H9 (cell line): Measurements from ENCODE around the gene NEDD9. TPM values are rescaled to one million over a fixed set of nuclear protein-coding genes. Genes with fewer than 3 reads are reported as not detected.

Experiments used
- DNase-seq: peaks from one replicate; pipeline ENCODE4 v3.0.0-alpha.2; 2017
- H2AFZ ChIP-seq: one replicate; pipeline ENCODE4 v1.6.1; 2013; ENCODE audit warnings: mild to moderate bottlenecking, low read length, control low read depth, moderate library complexity
- H2AK5ac ChIP-seq: 2 replicates; pipeline ENCODE4 v1.6.1; 2013; ENCODE audit warnings: low read length, control low read depth, mixed read lengths; ENCODE audit not compliant: insufficient read length
- H2BK120ac ChIP-seq: one replicate; pipeline ENCODE4 v1.6.1; 2013; ENCODE audit warnings: low read depth, mild to moderate bottlenecking, low read length, control low read depth, inconsistent platforms; ENCODE audit not compliant: poor library complexity, severe bottlenecking
- H2BK12ac ChIP-seq: 2 replicates; pipeline ENCODE4 v1.6.1; 2013; ENCODE audit warnings: low read length, control low read depth, mixed read lengths, low read depth; ENCODE audit not compliant: insufficient read length
- H2BK15ac ChIP-seq: 2 replicates; pipeline ENCODE4 v1.6.1; 2013; ENCODE audit warnings: low read depth, low read length, control low read depth
- H2BK20ac ChIP-seq: one replicate; pipeline ENCODE4 v1.6.1; 2013; ENCODE audit warnings: low read depth, mild to moderate bottlenecking, low read length, control low read depth, inconsistent platforms; ENCODE audit not compliant: poor library complexity, severe bottlenecking
- H2BK5ac ChIP-seq: 2 replicates; pipeline ENCODE4 v1.6.1; 2013; ENCODE audit warnings: low read length, control low read depth, mixed read lengths; ENCODE audit not compliant: insufficient read length
- H3K14ac ChIP-seq: 2 replicates; pipeline ENCODE4 v1.6.1; 2013; ENCODE audit warnings: low read length, control low read depth; ENCODE audit not compliant: insufficient read depth
- H3K18ac ChIP-seq: 2 replicates; pipeline ENCODE4 v1.6.1; 2013; ENCODE audit warnings: low read depth, mild to moderate bottlenecking, mixed read lengths, low read length, control low read depth; ENCODE audit not compliant: insufficient read length
- H3K23ac ChIP-seq: 2 replicates; pipeline ENCODE4 v1.6.1; 2013; ENCODE audit warnings: low read length, control low read depth, mixed read lengths, low read depth; ENCODE audit not compliant: insufficient read length
- H3K23me2 ChIP-seq: 2 replicates; pipeline ENCODE4 v1.6.1; 2013; ENCODE audit warnings: low read depth, mild to moderate bottlenecking, mixed read lengths, low read length, control low read depth; ENCODE audit not compliant: insufficient read length, poor library complexity, severe bottlenecking
- H3K27ac ChIP-seq: 2 replicates; pipeline ENCODE4 v1.5.1; 2013; ENCODE audit warnings: low read length, control low read depth, mixed read lengths, low read depth; ENCODE audit not compliant: insufficient read length
- H3K27me3 ChIP-seq: 2 replicates; pipeline ENCODE4 v1.6.1; 2013; ENCODE audit warnings: low read length, control low read depth, inconsistent platforms; ENCODE audit not compliant: insufficient read depth
- H3K4ac ChIP-seq: 2 replicates; pipeline ENCODE4 v1.6.1; 2013; ENCODE audit warnings: low read depth, mild to moderate bottlenecking, control low read depth, inconsistent platforms, low read length, moderate library complexity
- H3K4me1 ChIP-seq: 2 replicates; pipeline ENCODE4 v1.6.1; 2013; ENCODE audit warnings: low read length, control low read depth, inconsistent platforms; ENCODE audit not compliant: insufficient read depth
- H3K4me2 ChIP-seq: 2 replicates; pipeline ENCODE4 v1.6.1; 2013; ENCODE audit warnings: low read length, control low read depth, mixed read lengths; ENCODE audit not compliant: insufficient read length, insufficient read depth
- H3K56ac ChIP-seq: 2 replicates; pipeline ENCODE4 v1.6.1; 2013; ENCODE audit warnings: low read depth, mild to moderate bottlenecking, mixed read lengths, low read length, control low read depth; ENCODE audit not compliant: insufficient read length
- H3K79me1 ChIP-seq: 2 replicates; pipeline ENCODE4 v1.6.1; 2013; ENCODE audit warnings: low read depth, mild to moderate bottlenecking, moderate library complexity, low read length, control low read depth, inconsistent platforms; ENCODE audit not compliant: insufficient read depth, poor library complexity, severe bottlenecking
- H3K79me2 ChIP-seq: 2 replicates; pipeline ENCODE4 v1.6.1; 2013; ENCODE audit warnings: low read length, control low read depth, inconsistent platforms; ENCODE audit not compliant: insufficient read depth
- H3K9ac ChIP-seq: 2 replicates; pipeline ENCODE4 v1.6.1; 2013; ENCODE audit warnings: low read length, control low read depth, mixed read lengths; ENCODE audit not compliant: insufficient read length; ENCODE audit errors: extremely low read depth
- H3K9me3 ChIP-seq: one replicate; pipeline ENCODE4 v1.6.1; 2013; ENCODE audit warnings: low read depth, low read length, inconsistent platforms; ENCODE audit not compliant: control insufficient read depth
- H3T11ph ChIP-seq: one replicate; pipeline ENCODE4 v1.6.1; 2013; ENCODE audit warnings: mild to moderate bottlenecking, low read length, control low read depth, inconsistent platforms
- H4K20me1 ChIP-seq: one replicate; pipeline ENCODE4 v1.6.1; 2013; ENCODE audit not compliant: control insufficient read depth, insufficient read length, insufficient read depth
- H4K5ac ChIP-seq: 2 replicates; pipeline ENCODE4 v1.6.1; 2013; ENCODE audit warnings: low read depth, mild to moderate bottlenecking, mixed read lengths, low read length, control low read depth; ENCODE audit not compliant: insufficient read length
- H4K8ac ChIP-seq: replicated peaks from 2 replicates; pipeline ENCODE4 v1.6.1; 2013; ENCODE audit warnings: low read length, control low read depth, mixed read lengths, low read depth; ENCODE audit not compliant: insufficient read length
- H4K91ac ChIP-seq: 2 replicates; pipeline ENCODE4 v1.6.1; 2013; ENCODE audit warnings: low read depth, mild to moderate bottlenecking, moderate library complexity, mixed read lengths, low read length, control low read depth; ENCODE audit not compliant: insufficient read length
- H3K27ac Mint-ChIP-seq, 3 experiments: 2 replicates in 2 of 3; 3 replicates in 1 of 3; pipeline ENCODE4 v1.8.0; 2020 to 2021; ENCODE audit warnings: mixed read lengths in 3 of 3, mild to moderate bottlenecking in 1 of 3, moderate library complexity in 1 of 3
- H3K27me3 Mint-ChIP-seq: 2 replicates; pipeline ENCODE4 v1.8.0; 2021; ENCODE audit warnings: low read depth, mild to moderate bottlenecking, moderate library complexity, mixed read lengths
- H3K36me3 Mint-ChIP-seq, 3 experiments: 2 replicates in 2 of 3; 3 replicates in 1 of 3; pipeline ENCODE4 v1.8.0; 2020 to 2021; ENCODE audit warnings: low read depth in 3 of 3, mixed read lengths in 3 of 3; ENCODE audit not compliant: insufficient read depth in 1 of 3
- H3K4me1 Mint-ChIP-seq, 2 experiments: 2 replicates each; pipeline ENCODE4 v1.8.0; 2020; ENCODE audit warnings: mixed read lengths in 2 of 2
- H3K4me3 Mint-ChIP-seq, 2 experiments: 2 replicates in 1 of 2; 3 replicates in 1 of 2; pipeline ENCODE4 v1.8.0; 2020 to 2021; ENCODE audit warnings: mild to moderate bottlenecking in 2 of 2, mixed read lengths in 2 of 2, moderate library complexity in 1 of 2
- H3K9me3 Mint-ChIP-seq, 2 experiments: 2 replicates in 1 of 2; 3 replicates in 1 of 2; pipeline ENCODE4 v1.8.0; 2020; ENCODE audit warnings: mild to moderate bottlenecking in 2 of 2, mixed read lengths in 2 of 2, moderate library complexity in 1 of 2
- WGBS: extraction: QIAGEN DNeasy Blood & Tissue Kit; methylation state at CpG from one replicate; pipeline ENCODE4 v1.1.7; 2013; ENCODE audit warnings: missing lambda C conversion rate, low lambda C conversion rate, mixed read lengths; ENCODE audit not compliant: insufficient read length; ENCODE audit errors: extremely low coverage; 5-methylcytosine and 5-hydroxymethylcytosine counted together
- total RNA-seq: library from RNA; stranded (reverse); gene quantifications from 2 replicates; pipeline ENCODE4 v1.2.1, GENCODE V29; 2021
- TF ChIP-seq, protein P1 (sequence below): fragments of 200-600 bp; sonication (generic); conservative IDR thresholded peaks from 3 replicates; pipeline ENCODE4 v1.8.0; 2021; ENCODE audit warnings: antibody characterized with exemption, mild to moderate bottlenecking

The NEDD9 gene
- total RNA-seq, 1 experiment from 2014 or later = 5.5 TPM

DNA sequence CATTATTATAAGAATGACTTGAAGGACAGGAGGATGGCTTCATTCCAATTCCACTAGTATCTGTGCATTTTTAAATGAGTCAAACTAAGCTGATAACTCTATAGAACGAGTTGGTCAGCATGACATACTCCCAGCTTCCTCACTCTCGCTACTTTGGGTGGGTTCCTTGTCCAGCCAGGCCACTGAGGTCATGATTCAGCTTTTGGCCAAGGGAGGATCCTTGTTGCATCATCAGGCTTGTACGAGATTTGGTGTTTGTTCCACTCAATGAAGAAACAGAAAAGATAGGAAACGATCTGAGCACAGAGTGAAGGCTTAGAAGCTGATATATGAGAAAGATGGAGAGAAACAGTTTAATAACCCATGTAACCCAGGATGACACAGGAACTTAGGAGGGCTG lies 19.8 kb downstream of the NEDD9 start:
- H4K20me1 ChIP-seq = no peaks in the 10 kb centered on the region
- no peak overlapping the region for H3K56ac ChIP-seq
- no CpG with 5 or more reads among the region's 4 CpGs for WGBS
- no peak overlapping the region for H3K9ac ChIP-seq
- no peaks in the 10 kb centered on the region for H3K79me1 ChIP-seq
- H2BK20ac ChIP-seq = no peak overlapping the region
- no peak overlapping the region for H3K4me2 ChIP-seq
- no peaks in the 10 kb centered on the region for H3K27me3 ChIP-seq
- peaks cover 17% of the 10 kb centered on the region; the same call in 1 of the 2 replicates for H3K4me1 ChIP-seq
- no peak overlapping the region for H3T11ph ChIP-seq
- no peaks in the 10 kb centered on the region for H3K9me3 Mint-ChIP-seq
- H3K27ac ChIP-seq = no peak overlapping the region
- H3K36me3 Mint-ChIP-seq = peaks cover 0 to 4% (median 0%) of the 10 kb centered on the region in 3 experiments; a peak in 2 of 7 replicates
- DNase-seq = no peak
- H4K91ac ChIP-seq = no peak overlapping the region
- no peak overlapping the region for H2BK12ac ChIP-seq
- no peak overlapping the region for H3K14ac ChIP-seq
- H4K8ac ChIP-seq = no peak overlapping the region
- no peak overlapping the region for H2BK15ac ChIP-seq
- TF ChIP-seq, protein P1, sequence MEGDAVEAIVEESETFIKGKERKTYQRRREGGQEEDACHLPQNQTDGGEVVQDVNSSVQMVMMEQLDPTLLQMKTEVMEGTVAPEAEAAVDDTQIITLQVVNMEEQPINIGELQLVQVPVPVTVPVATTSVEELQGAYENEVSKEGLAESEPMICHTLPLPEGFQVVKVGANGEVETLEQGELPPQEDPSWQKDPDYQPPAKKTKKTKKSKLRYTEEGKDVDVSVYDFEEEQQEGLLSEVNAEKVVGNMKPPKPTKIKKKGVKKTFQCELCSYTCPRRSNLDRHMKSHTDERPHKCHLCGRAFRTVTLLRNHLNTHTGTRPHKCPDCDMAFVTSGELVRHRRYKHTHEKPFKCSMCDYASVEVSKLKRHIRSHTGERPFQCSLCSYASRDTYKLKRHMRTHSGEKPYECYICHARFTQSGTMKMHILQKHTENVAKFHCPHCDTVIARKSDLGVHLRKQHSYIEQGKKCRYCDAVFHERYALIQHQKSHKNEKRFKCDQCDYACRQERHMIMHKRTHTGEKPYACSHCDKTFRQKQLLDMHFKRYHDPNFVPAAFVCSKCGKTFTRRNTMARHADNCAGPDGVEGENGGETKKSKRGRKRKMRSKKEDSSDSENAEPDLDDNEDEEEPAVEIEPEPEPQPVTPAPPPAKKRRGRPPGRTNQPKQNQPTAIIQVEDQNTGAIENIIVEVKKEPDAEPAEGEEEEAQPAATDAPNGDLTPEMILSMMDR = no peak
- H3K4me1 Mint-ChIP-seq = peaks cover 59 to 62% of the 10 kb centered on the region in 2 experiments
- no peak overlapping the region for H3K4ac ChIP-seq
- no peak overlapping the region for H3K23ac ChIP-seq
- no peaks in the 10 kb centered on the region for H3K9me3 ChIP-seq
- H3K79me2 ChIP-seq = no peaks in the 10 kb centered on the region
- H4K5ac ChIP-seq = no peak overlapping the region
- no peak overlapping the region for H3K27ac Mint-ChIP-seq
- H3K23me2 ChIP-seq = no peaks in the 10 kb centered on the region
- no peak overlapping the region for H2AK5ac ChIP-seq
- H2BK120ac ChIP-seq = no peak overlapping the region
- H2BK5ac ChIP-seq = no peak overlapping the region
- H3K18ac ChIP-seq = no peak overlapping the region
- H2AFZ ChIP-seq = no peak overlapping the region
- no peaks in the 10 kb centered on the region for H3K27me3 Mint-ChIP-seq
- no peak overlapping the region for H3K4me3 Mint-ChIP-seq
